Measurements from ENCODE around the gene SPIC.
A peak's percentile ranks its signal among the peaks of the same experiment; 100 is the strongest.

GRCh38 chr12:101490286-101490920, 15.3 kb downstream of the SPIC start:
- no peak for TF ChIP-seq POLR2A (IDR thresholded peaks at IDR 0.05; ENCODE audit: low read depth)
- TF ChIP-seq CTCF (IDR thresholded peaks at IDR 0.05) = peak in 1 of 3 experiments; percentile 31
- no peak for TF ChIP-seq EP300 (IDR thresholded peaks at IDR 0.05)
- TF ChIP-seq POLR2AphosphoS5 (IDR thresholded peaks at IDR 0.05) = no peak

All from esophagus muscularis mucosa (tissue), 4 donors.